Stimulated activated CD8-positive, alpha-beta memory T cell treated with anti-CD3 and anti-CD28 coated beads, Interleukin-12 subunit alpha, Interleukin-12 subunit beta, amount 100 ng/mL, for 1 hour (primary cell): ENCODE results near the gene ELFN1.
"Not testable (repeated sequence)": the region's sequence is repeated elsewhere in the genome, so short reads cannot be mapped to it uniquely, and the experiment has no call there.

Source experiments
- DNase-seq: peaks from one replicate; pipeline ENCODE4 v3.0.0-alpha.2; 2020; ENCODE audit warnings: low read depth

ELFN1 gene

DNA sequence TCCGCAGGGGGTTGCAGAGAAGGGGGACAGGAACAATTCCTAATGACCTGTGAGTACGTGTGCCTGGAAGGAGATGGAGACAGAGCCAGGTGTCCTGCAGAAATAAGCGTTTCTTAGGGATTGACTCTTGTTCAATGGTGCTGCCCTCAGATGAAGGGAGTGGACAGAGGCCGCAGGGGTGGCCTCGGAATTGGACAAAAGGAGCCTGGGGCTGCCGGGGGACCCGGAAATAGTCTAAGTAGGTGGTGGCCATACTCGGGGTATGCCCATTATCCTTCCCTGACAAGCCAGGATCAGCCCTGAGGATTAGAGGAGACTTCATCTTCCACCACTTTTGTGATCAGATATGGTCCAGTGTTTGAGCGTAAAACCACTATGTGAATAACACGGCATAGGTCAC lies 39.2 kb downstream of the ELFN1 start:
- no peak for DNase-seq

DNA sequence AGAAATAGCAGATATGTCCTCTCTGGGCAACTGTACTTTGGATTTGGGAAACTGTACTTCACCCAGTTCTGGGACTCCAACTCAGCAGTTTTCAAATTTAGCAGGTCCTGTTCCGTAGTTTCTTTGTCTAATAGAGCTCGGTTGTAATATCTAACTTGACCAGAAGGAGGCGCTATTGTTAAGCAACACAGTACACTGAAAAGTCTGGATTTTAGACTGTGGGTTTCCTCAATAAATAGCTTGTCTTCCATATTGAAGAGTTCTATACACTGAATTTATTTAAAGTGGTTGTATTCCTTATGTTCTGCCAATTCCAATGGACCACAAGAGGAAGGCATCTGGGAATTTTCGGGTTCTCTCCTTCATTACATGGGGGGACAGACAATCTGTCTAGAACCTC lies 39.8 kb downstream of the ELFN1 start:
- DNase-seq: no peak

DNA sequence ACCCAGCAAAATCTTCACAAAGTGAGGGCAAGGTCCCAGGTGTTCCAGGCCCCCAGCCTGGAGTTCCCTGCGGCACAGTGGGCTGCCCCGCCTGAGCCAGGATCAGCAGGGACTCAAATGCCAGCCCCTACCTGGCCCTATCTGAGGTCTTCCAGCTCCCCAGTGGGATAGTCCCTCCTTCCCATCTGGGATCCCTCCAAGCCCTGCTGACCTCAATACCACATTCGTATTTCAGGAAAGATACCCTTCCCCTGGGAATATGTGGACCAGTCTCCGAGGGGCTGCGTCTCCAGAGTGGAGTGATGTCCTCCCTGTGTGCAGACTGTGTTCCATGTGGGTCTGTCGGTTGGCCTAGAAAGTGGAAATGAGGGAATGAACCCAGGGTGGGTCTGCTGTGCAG lies 40.9 kb downstream of the ELFN1 start:
- DNase-seq: no peak

DNA sequence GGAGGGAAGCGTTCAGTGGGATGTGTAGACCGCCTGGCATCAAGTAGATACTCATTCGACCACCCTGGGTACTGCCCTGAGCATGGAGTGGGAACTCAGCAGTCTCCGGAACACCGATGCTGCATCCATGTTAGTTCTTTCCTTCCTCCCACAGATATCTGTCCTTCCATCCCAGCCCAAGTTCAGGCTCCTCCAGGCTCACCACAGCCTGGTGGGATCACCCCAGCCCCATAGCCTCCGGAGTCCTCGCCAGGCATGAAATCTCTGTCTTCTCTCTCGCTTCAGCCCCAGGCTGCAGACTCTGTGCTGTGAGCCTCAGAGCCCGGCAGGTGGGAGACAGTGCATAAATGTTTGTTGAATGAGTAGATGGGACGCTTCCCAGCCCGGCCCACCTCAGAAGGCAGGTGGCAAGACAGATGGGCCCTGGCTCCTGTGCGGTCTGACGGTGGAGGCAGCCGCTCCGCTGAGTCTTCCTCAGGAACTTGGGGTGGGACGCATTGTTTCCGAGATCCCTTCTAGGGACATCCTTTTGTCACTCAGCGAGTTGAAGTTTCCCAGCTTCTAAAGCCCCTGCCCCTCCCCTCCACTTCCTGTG lies 42.9 kb downstream of the ELFN1 start:
- no peak for DNase-seq

DNA sequence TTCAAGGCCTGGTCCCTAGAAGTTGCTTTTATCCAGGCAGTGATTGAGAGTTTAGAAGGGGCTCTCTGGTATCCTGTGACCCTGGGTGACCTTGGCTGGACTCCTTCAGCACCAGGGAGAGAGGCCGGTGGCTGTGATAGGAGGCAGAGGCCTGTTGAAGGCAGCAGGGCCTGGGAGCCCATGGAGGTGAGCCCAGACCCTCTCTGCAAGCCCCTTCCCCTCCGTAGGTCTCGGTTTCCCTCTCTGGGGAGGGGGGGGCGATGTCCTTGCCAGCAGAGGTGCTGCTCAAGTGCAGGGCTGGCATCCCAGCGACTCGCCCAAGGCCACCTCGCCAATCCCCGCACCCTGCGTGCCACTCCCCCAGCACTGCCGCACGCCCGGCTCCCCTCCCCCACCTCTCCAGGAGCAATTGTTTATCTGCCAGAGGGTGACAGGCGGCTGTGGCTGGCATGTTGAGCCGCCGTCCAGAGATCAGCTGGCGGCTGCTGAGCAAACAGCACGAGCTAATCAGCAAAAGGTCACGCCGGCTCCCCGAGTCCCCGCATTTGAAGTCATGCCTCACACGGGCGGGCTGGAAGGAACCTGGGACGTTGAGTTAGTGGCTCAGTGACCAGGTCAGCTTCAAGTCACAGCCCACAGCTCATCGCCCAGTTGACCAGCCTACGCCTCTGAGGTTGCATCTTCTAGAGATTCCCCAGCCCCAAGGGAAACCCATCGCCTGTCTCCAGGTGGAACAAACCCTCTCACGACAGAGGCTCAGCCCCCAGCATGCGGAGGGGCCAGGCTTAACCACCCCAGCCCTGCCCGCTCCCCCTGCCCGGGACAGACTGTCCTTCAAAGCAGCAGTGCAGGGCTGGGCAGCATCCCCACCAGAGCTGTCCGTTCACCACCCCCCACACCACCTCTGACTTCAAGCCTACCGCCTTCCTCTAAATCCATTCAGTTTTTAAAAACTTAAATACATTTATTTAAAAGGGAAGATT lies 43.7 kb downstream of the ELFN1 start:
- no peak for DNase-seq

DNA sequence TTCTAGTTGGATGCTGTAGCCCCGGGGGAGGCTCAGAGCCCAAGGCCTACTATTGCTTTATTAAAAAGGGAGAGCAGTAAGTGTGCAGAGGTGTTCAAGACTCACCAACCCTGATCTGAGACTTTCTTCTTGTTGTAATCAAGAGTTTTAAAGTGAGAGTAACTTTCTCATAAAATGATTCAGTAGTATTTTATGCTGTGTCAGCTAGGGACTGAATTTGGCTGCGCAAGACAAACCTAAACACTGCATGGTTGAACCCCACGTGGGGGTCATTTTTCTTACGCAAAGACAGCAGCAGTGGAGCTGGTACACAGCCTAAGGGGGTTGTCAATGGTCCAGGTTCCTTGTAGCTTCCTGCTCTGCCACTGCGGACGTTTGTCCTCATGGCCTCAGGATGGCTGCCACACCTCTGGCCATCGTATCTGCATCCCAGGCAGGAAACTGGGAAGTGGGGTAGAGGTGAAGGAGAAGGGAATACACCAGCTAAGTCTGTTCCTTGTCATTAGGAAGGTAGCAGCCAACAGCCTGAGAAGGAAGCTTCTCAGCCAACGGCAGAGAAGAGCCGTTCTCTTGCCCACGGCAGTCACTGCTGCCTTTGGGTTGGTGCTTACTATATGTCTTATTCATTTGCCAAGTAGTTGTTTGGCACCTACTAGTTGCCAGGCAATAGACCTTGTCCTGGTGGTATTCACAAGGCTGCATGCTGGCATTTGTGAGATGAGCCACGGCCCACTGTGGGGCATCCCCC lies 44.7 kb downstream of the ELFN1 start:
- DNase-seq: no peak

DNA sequence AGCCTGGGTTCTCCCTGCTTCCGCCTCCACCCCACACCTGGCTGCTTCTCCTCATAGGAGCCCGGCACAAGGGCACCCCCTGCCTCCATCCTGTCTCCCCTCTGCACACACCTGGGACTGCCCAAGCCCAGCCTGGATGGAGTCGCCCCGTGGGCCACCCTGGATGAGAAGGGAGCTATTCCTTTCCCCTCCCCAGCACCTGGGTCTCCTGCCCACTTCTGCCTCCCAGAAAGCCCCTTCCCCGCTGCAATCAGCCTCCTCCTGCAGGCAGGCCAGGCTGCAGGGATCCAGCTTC lies 45.2 kb downstream of the ELFN1 start:
- no peak for DNase-seq

DNA sequence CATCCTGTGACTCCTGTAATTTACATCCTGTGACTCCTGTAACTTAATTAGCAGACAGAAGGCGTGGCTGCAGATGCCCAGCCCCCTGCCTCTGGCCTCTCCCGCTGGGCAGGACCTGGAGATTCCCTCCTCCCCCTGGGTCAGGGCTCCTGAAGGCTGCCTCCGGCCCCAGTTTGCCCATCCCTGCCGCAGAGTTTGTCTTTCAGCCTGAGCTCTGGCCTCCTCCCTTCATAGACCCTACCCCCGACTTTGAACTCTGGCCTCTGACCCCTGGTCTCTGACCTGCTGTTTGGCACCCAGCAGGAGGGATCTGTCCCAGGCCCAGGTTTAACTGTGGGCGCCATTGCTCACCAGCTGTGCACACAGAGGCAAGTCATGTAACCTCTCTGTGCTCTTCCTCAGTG lies 45.6 kb downstream of the ELFN1 start:
- no peak for DNase-seq

DNA sequence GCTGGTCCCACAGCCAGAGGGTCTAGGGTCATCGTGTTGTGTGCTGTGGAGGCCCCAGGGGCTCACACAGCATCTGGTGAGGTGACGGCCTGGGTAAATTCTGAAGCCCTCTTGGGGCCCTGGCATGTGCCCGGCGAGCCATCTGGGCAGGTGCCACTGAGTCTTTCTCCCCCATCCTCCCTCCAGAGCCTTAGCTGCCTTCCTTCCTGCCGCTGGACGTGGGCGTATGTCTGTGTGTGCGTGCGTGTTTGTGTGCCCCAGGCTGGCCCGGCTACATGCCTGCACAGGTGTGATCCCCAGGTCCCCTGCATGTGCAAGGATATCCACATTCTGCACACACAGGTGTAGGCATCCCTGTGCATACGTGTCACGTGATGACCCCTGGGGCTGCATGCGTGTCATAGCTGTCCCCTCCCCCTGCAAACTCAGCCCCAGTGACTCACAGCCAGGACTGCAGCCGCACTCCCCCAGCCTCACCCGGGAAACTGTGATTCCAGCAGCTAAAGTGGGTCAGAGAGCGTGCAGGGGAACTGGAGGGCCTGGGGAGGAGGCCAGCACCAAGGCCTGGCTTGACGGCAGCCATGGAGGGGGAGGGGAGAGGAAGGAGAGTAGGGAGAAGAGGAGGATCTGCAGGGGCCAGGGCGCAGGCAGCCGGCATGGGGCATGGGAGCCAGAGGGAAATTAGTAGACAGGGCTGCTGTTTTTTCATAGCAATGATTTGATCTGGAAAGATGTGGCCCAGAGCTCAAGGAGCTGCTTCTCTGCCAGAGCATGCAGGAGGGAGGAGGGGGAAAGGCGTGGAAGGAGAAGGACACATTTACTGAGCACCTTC lies 46.4 kb downstream of the ELFN1 start:
- no peak for DNase-seq

DNA sequence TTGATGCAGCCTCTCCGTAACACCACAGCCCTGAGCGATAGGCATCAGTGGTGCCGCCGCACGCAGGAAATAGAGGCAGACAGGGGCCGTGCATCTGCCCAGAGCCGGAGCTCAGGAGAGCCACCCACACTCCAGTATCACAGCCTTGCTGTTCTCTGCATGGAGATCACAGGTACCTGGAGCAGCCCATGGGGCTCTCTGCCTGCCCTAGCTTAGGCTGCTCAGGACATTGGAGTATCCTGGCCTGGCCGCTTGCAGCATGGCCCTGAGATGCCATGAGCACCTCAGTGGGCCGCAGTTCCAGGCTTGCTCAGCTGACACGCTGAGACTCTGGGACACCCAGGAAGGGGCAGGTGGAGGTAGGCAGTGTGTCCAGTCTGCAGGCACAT lies 47.0 kb downstream of the ELFN1 start:
- DNase-seq: no peak

DNA sequence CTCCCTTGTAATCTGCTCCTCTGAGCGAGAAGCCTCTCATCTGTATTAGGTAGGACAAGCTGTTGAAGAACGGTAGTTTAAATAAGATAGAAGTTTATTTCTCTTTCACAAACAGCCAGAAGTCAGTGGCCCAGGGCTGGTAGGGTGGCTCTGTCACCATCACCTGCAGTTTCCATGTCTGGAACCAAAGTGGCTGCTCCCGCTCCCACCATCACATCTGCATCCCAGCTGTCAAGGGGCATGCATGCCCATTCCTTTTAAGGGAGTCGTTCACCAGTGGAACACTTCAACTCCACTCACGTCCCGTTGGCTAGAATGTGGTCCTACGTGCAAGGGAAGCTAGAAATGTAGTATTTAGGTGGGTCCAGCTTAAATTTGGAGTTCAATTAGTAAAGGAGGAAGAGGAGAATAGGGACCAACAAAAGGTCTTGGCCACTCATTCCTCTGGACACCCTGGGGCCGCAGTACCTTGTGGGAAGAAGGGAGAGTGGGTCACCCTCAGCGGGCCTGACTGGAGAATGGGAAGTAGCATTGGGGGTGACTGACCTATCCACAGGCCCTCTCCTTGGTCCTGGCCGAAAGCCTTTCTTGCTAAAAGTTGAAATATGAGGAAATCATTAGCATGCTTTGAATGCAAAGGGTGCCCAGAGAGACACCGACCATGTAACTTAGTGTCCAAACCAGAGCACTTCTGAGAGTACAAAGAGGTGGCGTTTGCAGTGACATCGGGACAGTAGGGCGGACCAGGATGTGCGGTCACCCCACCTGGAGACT lies 48.0 kb downstream of the ELFN1 start:
- DNase-seq: no peak

DNA sequence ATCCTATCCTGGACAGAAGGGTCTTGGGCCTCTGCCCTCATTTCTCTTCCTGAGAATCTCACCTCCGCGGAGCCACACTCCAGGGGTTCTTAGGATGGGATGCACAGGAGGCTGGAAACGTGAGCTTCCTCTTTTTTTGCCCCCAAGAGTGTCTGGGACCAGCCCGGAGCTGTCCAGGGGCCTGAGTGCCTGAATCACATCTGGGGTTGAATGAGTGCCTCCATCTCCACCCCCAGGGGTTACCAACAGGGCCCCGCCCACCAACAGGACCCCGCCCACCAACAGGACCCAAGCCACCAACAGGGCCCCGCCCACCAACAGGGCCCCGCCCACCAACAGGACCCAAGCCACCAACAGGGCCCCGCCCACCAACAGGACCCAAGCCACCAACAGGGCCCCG lies 48.8 kb downstream of the ELFN1 start:
- DNase-seq: not testable (repeated sequence)

DNA sequence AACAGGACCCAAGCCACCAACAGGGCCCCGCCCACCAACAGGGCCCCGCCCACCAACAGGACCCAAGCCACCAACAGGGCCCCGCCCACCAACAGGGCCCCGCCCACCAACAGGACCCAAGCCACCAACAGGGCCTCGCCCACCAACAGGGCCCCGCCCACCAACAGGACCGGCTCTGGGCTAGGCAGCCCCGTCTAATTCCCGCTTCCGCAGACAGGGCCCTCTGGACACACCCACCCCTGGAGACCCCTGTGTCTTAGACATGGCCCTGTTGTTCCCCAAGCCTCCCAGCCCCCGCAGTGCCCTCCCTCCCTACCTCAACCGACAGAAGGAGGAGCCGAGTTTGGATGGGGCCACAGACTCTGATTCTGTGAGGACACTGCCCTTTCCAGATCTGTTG lies 49.2 kb downstream of the ELFN1 start:
- DNase-seq: not testable (repeated sequence)

DNA sequence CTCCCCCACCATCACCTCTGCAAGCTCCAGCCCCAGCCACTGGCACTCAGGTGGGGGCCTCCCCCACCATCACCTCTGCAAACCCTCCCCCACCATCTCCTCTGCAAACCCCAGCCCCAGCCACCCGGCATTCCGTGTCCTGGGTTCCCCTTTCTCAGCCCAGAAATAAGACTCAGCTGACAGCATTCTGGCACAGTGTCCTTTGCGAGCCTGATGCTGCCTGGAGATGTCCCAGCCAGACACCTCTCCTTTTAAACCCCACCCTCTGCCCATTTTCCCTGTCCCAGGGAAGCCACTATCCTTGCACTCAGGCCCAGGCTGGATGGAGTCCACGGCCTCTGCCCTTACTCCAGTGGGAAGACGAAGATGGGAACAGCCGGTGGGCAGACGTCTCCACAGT lies 49.8 kb downstream of the ELFN1 start:
- DNase-seq: no peak

DNA sequence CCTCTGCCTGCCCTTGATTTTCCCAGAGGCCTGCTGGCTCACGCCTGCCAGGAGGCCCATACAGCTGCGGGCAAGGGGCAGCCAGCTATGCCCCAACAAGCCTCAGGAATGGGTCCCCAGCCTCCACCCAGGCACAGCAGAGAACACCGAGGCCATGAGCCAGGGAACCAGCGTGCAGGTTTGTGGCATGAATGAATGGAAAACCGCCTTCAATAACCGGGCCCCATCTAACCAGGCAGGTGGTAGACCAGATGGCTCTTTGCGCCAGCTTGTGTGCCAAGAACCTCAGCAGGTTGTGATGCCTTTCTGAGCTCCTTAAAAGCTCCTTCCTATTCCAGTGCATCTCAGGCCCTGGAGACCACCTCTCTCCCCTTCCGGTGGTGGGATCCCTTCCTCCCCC lies 50.2 kb downstream of the ELFN1 start:
- DNase-seq: no peak

DNA sequence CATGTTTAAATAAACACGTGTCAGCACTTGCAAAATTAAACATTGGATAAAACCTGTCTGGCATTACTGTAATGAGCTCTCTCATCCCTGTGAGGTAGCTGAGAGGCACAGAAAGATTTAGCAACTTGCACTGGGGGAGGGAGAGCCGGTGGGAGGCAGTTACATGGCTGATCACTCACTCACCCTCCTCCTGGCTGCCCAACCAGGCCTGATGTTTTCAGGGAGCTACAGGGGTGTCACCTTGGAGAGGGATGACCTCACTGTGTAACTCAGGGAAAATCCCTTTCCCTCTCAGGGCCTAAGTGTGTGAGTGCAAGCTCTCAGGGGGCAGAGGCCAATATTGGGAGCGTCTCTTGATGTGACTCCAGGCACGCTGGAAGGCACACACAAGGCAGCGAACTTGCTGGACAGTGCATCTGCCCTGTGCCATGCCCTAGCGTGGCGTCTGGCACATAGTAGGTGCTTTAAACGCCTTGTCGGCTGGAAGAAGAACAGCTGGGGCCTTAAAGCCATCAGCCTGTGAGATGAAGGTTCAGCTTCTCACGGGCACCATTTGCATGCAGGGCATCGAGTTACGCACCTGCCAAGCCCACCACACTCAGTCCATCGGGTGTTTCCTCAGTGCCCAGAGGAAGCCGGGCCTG lies 51.1 kb downstream of the ELFN1 start:
- no peak for DNase-seq

DNA sequence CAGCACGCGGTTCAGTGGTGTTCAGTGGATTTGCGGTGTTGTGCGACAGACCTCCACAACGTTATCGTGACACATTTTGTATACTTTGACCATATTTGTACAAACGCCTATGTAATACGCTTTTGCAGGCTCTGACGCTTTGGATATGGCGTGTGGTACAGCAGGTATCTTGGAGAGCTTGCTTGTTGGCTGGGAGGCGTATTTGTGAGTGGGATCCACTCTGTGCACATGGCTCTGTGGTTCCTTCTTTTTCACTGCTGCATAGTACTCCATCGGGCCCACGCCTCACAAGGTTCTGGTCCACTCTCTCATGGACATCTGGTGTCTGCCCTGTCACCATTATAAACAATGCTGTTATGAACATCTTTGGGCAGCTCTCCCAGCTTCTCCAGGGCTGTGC lies 53.2 kb downstream of the ELFN1 start:
- no peak for DNase-seq

DNA sequence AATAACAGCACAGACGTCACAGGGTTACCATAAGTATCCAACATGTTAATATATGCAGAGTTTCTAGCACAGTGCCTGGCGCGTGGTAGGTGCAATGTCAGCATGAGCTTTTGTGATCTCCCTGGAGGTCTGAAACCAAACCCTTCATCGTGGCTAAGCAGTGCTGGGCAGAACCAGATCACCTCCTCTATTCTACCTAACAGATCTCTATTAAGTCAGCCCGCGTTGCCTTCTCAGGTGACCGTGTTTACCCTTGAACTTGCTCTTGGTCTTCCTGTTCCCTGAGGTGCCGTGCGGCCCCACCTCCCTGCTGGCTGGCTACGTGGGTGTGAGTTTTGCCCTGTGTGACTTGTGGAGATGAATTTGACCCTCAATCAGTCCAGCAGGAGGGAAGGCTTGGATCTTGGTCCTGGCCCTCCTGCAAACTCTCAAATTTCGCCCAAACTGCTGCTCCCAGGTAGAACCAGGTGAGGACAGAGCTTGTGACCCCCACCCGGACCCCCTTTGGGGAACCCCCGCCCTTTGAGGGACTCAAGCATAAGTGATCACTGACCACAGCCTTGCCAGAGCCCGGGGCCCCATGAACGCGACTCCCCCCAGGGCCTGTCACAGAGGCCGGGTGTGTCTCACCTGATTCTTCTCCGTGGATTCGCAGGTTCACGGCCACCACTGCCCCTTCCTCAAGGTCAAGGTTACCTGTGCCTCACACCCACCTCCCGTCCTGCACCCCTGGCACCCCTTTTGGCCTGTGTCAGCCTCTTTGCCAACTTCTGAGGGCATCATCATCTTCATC lies 54.2 kb downstream of the ELFN1 start:
- DNase-seq: no peak

DNA sequence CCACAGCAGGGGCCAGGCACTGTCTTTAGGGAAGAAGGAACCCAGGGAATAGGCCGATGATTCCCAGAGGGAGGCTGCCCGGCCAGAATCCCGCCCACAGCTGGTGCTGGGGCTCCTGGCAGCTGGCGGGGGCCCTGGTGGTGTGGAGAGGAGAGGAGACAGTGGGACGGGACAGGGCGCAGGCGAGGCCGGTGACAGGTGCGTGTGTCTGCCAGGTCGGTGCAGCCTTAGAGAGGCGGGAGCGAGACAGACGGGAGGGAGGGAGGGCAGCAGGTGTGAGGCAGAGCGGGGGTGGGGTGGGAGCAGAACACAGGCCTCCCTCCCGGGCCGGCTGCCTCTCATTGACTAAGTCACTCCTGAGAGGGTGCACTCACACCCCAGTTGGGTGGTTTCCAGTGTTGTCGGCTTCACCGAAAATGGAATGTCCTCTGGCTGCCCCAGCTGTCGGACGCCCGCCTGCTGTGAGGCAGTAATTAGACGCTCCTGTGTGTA lies 55.2 kb downstream of the ELFN1 start:
- DNase-seq: no peak
